HCT116 (cell line): ENCODE results near the gene RBM20. TPM values are rescaled to one million over a fixed set of nuclear protein-coding genes. Genes with fewer than 3 reads are reported as not detected.
A peak's percentile ranks its signal among the peaks of the same experiment; 100 is the strongest.

Experiments
- ATAC-seq: fragments of 200-7000 bp; cut with Tn5 transposase; 2 replicates; pipeline ENCODE4 v1.9.1; 2020; ENCODE audit warnings: mild to moderate bottlenecking, moderate library complexity
- BruUV-seq: library from RNA; stranded (reverse); fragments of 400-500 nt; replicated peaks from 2 replicates; lab custom pipeline; 2021; lab: Mats Ljungman, UMichigan
- CTCF ChIA-PET: fragments of 300-600 bp; sonication (Branson Sonifier 250); formaldehyde crosslinking; loops from one replicate; lab custom pipeline; 2021; ENCODE audit warnings: antibody characterized with exemption; lab: Charles Lee
- POLR2A ChIA-PET: fragments of 300-600, 350-600 bp; sonication (Branson Sonifier 250); formaldehyde crosslinking; loops from one replicate; lab custom pipeline; 2021; ENCODE audit warnings: antibody characterized with exemption; lab: Charles Lee
- RAD21 ChIA-PET, 2 experiments: fragments of 300-600 bp; sonication (Branson Sonifier 250); formaldehyde crosslinking; loops; one replicate each; lab custom pipeline; 2023; ENCODE audit warnings: low total read pairs in 2 of 2; ENCODE audit not compliant: uncharacterized antibody in 2 of 2, unreplicated experiment in 2 of 2, low non-redundant PET in 1 of 2; lab: Charles Lee
- DNase-seq: peaks from one replicate; pipeline ENCODE4 v3.0.0-alpha.2; 2010; ENCODE audit warnings: low read depth, low spot score
- H2AFZ ChIP-seq: fragments of 200-600 bp; shearing (Covaris generic), sonication (generic); 2 replicates; pipeline ENCODE4 v1.6.1; 2017; ENCODE audit warnings: low read depth, mixed run types, mixed read lengths, antibody characterized with exemption, low read length; ENCODE audit not compliant: poor library complexity, severe bottlenecking
- H3K27ac ChIP-seq: 2 replicates; pipeline ENCODE4 v1.5.1; 2012; ENCODE audit warnings: low read depth, low read length
- H3K27me3 ChIP-seq: fragments of 200-600 bp; sonication (generic); 2 replicates; pipeline ENCODE4 v1.6.1; 2016; ENCODE audit warnings: mixed run types, low read length, mixed read lengths; ENCODE audit not compliant: insufficient read depth
- H3K36me3 ChIP-seq, 2 experiments: fragments of 200-500 bp in 1 of 2; fragments of 200-600 bp in 1 of 2; sonication (Bioruptor generic) in 1 of 2; sonication (generic) in 1 of 2; 2 replicates each; pipeline versions ENCODE4 v1.5.1 to v1.6.1; 2014 to 2016; ENCODE audit warnings: low read length in 2 of 2, inconsistent platforms in 1 of 2, mixed read lengths in 1 of 2, mixed run types in 1 of 2; ENCODE audit not compliant: insufficient read depth in 2 of 2, control insufficient read depth in 1 of 2
- H3K4me1 ChIP-seq, 2 experiments: fragments of 200-600 bp in 1 of 2; sonication (generic) in 1 of 2; 2 replicates each; pipeline versions ENCODE4 v1.5.1 to v1.6.1; 2012 to 2017; ENCODE audit warnings: low read length in 2 of 2, inconsistent platforms in 1 of 2, mild to moderate bottlenecking in 1 of 2, mixed read lengths in 1 of 2, mixed run types in 1 of 2, moderate library complexity in 1 of 2; ENCODE audit not compliant: insufficient read depth in 2 of 2, control insufficient read depth in 1 of 2
- H3K4me2 ChIP-seq: fragments of 200-600 bp; sonication (generic); 2 replicates; pipeline ENCODE4 v1.6.1; 2017; ENCODE audit warnings: mixed run types, low read length, mixed read lengths
- H3K4me3 ChIP-seq, 2 experiments: fragments of 200-600 bp in 1 of 2; sonication (generic) in 1 of 2; replicated peaks in 1 of 2; 2 replicates each; pipeline ENCODE4 v1.5.1; 2011 to 2016; ENCODE audit warnings: low read length in 2 of 2, control low read depth in 1 of 2, low read depth in 1 of 2, mild to moderate bottlenecking in 1 of 2, mixed read lengths in 1 of 2, mixed run types in 1 of 2
- H3K79me2 ChIP-seq: fragments of 200-600 bp; sonication (generic); 2 replicates; pipeline ENCODE4 v1.6.1; 2017; ENCODE audit warnings: mild to moderate bottlenecking, mixed run types, low read length, moderate library complexity, mixed read lengths; ENCODE audit not compliant: insufficient read depth
- H3K9ac ChIP-seq: fragments of 200-600 bp; sonication (generic); 2 replicates; pipeline ENCODE4 v1.6.1; 2016; ENCODE audit warnings: low read length, mixed read lengths
- H3K9me2 ChIP-seq: fragments of 200-600 bp; sonication (generic), shearing (Covaris generic); 2 replicates; pipeline ENCODE4 v1.6.1; 2017; ENCODE audit warnings: mixed run types, mild to moderate bottlenecking, moderate library complexity; ENCODE audit not compliant: insufficient read depth
- H3K9me3 ChIP-seq, 2 experiments: fragments of 200-500 bp in 1 of 2; fragments of 200-600 bp in 1 of 2; sonication (Bioruptor generic) in 1 of 2; sonication (generic) in 1 of 2; 2 replicates each; pipeline ENCODE4 v1.6.1; 2014 to 2017; ENCODE audit warnings: low read length in 2 of 2, mixed read lengths in 2 of 2, inconsistent platforms in 1 of 2, low read depth in 1 of 2, mild to moderate bottlenecking in 1 of 2, mixed run types in 1 of 2, moderate library complexity in 1 of 2; ENCODE audit not compliant: control insufficient read depth in 1 of 2, insufficient read depth in 1 of 2
- H4K20me1 ChIP-seq: fragments of 200-600 bp; sonication (generic), shearing (Covaris generic); 2 replicates; pipeline ENCODE4 v1.6.1; 2017; ENCODE audit warnings: mixed run types, mild to moderate bottlenecking, moderate library complexity; ENCODE audit not compliant: insufficient read depth
- CBX3 ChIP-seq: IDR thresholded peaks from 2 replicates; pipeline ENCODE4 v1.6.1; 2012; ENCODE audit warnings: low read depth
- CEBPB ChIP-seq: IDR thresholded peaks from 2 replicates; pipeline ENCODE4 v1.6.1; 2012; ENCODE audit warnings: low read depth
- ELF1 ChIP-seq: IDR thresholded peaks from 2 replicates; pipeline ENCODE4 v1.6.1; 2012; ENCODE audit warnings: low read depth, borderline replicate concordance
- POLR2A ChIP-seq: IDR thresholded peaks from 2 replicates; pipeline ENCODE4 v1.7.0; 2011; ENCODE audit warnings: borderline replicate concordance; ENCODE audit not compliant: insufficient read depth, insufficient read length; ENCODE audit errors: extremely low read depth
- RAD21 ChIP-seq: IDR thresholded peaks from 2 replicates; pipeline ENCODE4 v1.6.1; 2012; ENCODE audit warnings: low read depth, mild to moderate bottlenecking
- SIN3A ChIP-seq: IDR thresholded peaks from 2 replicates; pipeline ENCODE4 v1.6.1; 2012; ENCODE audit warnings: low read depth
- SP1 ChIP-seq: IDR thresholded peaks from 2 replicates; pipeline ENCODE4 v1.6.1; 2012; ENCODE audit warnings: low read depth
- TCF7L2 ChIP-seq: IDR thresholded peaks from 2 replicates; pipeline ENCODE4 v1.7.0; 2011; ENCODE audit warnings: borderline replicate concordance, inconsistent platforms; ENCODE audit not compliant: insufficient read depth, insufficient read length; ENCODE audit errors: extremely low read depth
- YY1 ChIP-seq: IDR thresholded peaks from 2 replicates; pipeline ENCODE4 v1.6.1; 2011; ENCODE audit warnings: low read length, low read depth, moderate library complexity, mild to moderate bottlenecking; ENCODE audit not compliant: insufficient replicate concordance; ENCODE audit errors: extremely low read depth
- ZFX ChIP-seq: fragments of 450-650 bp; IDR thresholded peaks from 2 replicates; pipeline ENCODE4 v1.6.1; 2017
- intact Hi-C: fragments of 100-400 bp; cut with micrococcal nuclease; formaldehyde crosslinking; loops from 2 replicates; pipeline ENCODE4 v1.10.0; 2022
- total RNA-seq: library from RNA; stranded (reverse); gene quantifications from one replicate; pipeline ENCODE4 v1.2.1, GENCODE V29; 2021; ENCODE audit not compliant: unreplicated experiment
- TF ChIP-seq, protein P1 (sequence below), 3 experiments: fragments of 200-600 bp in 1 of 3; sonication (generic) in 1 of 3; IDR thresholded peaks in 2 of 3; conservative IDR thresholded peaks in 1 of 3; 2 replicates each; pipeline ENCODE4 v1.5.1; 2012 to 2017; ENCODE audit warnings: low read depth in 2 of 3, low read length in 2 of 3, antibody characterized with exemption in 1 of 3, borderline replicate concordance in 1 of 3, control low read depth in 1 of 3, mild to moderate bottlenecking in 1 of 3, mixed read lengths in 1 of 3, mixed run types in 1 of 3, moderate library complexity in 1 of 3; ENCODE audit not compliant: insufficient read depth in 1 of 3
- TF ChIP-seq, protein P2 (sequence below): IDR thresholded peaks from 2 replicates; pipeline ENCODE4 v1.6.1; 2012

The RBM20 gene
- total RNA-seq, 1 experiment from 2014 or later = 2.0 TPM

DNA sequence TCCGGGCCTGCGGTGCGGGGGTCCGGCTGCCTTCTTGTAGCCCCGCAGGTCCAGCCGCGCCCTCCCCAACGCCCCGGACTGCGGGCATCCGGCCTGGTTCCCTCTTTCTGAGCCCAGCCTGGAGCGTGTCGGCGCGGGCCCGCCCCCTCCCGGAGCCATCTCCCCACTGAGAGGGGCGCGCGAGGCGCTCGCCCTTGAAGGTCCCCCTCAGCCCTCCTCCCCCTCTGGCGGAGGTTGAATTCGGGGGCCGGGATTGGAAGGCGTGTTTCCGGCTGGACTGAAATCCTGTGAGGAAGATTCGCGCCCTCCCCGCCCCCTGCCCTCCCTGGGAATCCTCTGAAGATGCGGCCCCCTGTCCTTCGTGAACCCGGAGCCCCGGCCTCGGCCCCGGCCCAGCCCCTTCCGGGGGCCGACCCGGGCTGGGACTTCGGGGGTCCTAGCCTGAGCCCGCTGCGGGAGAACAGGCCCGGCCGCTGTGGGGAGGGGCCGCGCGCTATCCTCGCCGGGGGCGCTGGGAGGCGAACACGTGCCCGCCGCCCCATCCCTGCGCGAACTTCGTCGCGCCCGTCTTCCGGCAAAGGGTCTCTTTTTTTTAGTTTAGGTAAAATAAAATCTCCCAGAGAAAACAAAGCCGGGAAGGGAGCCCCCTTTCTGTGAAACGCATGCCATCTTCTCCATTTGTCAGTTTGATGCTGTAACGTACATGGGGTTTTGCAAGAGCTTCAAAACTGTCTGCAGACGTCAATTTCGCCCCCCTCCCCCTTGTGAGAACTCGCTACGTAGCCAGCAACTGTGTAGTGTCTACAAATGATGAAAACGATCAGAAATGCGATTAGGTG is 228.2 kb downstream of the RBM20 start:
- Histone ChIP-seq H3K9me2 (no peaks in the 10 kb centered on the region), H3K79me2 (no peaks in the 10 kb centered on the region), H3K9ac (peak overlapping the region; percentile 68), H2AFZ (peak overlapping the region; percentile 33), H3K4me2 (peak overlapping the region; percentile 88), H3K36me3 (0 out of 4 replicates have a peak, but pooled peaks cover 0 to 2% of the 10 kb centered on the region in 2 experiments), H3K9me3 (no peaks in the 10 kb centered on the region), H3K4me3 (peak overlapping the region; percentile 65 to 67), H3K27ac (peak overlapping the region; percentile 60), H4K20me1 (no peaks in the 10 kb centered on the region), H3K4me1 (peaks cover 14 to 20% of the 10 kb centered on the region in 2 experiments; a peak in 3 of 4 replicates), H3K27me3 (no peaks in the 10 kb centered on the region)
- POLR2A ChIA-PET = interaction anchor here (1.0 to 1.3 kb wide), 4 partner anchors 11 to 46 kb away, joined by 3 to 8 read pairs (median 6); partner anchors contain the start of genes BBIP1 and SHOC2
- CTCF ChIA-PET = interaction anchor here (1.3 kb wide), 1 partner anchor 21 kb away, joined by 5 read pairs; no protein-coding TSS in a partner anchor
- RAD21 ChIA-PET = interaction anchor here in 1 of 2 experiments (0.7 kb wide), 1 partner anchor 114 kb away, joined by 5 read pairs; no protein-coding TSS in a partner anchor
- TF ChIP-seq SP1 (no peak), TCF7L2 (peak; percentile 27), SIN3A (peak; percentile 58; the same call in 1 of the 2 replicates), CEBPB (peak; percentile 79; the same call in 1 of the 2 replicates), ELF1 (no peak), ZFX (peak; percentile 69), RAD21 (0 out of 2 replicates have a peak, but pooled peaks have one; percentile 9), YY1 (peak; percentile 21), POLR2A (no peak), CBX3 (peak; percentile 56; the same call in 1 of the 2 replicates)
- TF ChIP-seq, protein P1, sequence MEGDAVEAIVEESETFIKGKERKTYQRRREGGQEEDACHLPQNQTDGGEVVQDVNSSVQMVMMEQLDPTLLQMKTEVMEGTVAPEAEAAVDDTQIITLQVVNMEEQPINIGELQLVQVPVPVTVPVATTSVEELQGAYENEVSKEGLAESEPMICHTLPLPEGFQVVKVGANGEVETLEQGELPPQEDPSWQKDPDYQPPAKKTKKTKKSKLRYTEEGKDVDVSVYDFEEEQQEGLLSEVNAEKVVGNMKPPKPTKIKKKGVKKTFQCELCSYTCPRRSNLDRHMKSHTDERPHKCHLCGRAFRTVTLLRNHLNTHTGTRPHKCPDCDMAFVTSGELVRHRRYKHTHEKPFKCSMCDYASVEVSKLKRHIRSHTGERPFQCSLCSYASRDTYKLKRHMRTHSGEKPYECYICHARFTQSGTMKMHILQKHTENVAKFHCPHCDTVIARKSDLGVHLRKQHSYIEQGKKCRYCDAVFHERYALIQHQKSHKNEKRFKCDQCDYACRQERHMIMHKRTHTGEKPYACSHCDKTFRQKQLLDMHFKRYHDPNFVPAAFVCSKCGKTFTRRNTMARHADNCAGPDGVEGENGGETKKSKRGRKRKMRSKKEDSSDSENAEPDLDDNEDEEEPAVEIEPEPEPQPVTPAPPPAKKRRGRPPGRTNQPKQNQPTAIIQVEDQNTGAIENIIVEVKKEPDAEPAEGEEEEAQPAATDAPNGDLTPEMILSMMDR (IDR thresholded peaks at IDR 0.05 in 2 of 3, conservative IDR thresholded peaks at IDR 0.05 in 1 of 3; ENCODE audit: borderline replicate concordance in 1 of 3, insufficient read depth in 1 of 3, low read depth in 2 of 3, low read length in 2 of 3) = peak in 1 of 3 experiments; percentile 35; a peak in 1 of 6 replicates
- TF ChIP-seq, protein P2, sequence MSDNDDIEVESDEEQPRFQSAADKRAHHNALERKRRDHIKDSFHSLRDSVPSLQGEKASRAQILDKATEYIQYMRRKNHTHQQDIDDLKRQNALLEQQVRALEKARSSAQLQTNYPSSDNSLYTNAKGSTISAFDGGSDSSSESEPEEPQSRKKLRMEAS = peak; percentile 95
- intact Hi-C loops = no loop called here
- BruUV-seq = no TSS peak
- ATAC-seq = peak; percentile 75
- no peak for DNase-seq
